Upper lobe of left lung (tissue), 4 donors: ENCODE measurements around the gene SOX10.

Experiments
- CTCF ChIP-seq, 6 experiments: fragments of 450-650 bp in 4 of 6; fragments of 200-600 bp in 2 of 6; sonication (generic) in 2 of 6; IDR thresholded peaks; one replicate each; pipeline ENCODE4 v1.5.1; 2016 to 2019; ENCODE audit warnings: antibody characterized with exemption in 6 of 6
- EP300 ChIP-seq, 4 donors: sonication (generic); formaldehyde crosslinking; IDR thresholded peaks; one replicate each; pipeline ENCODE4 v1.5.1; 2017; ENCODE audit warnings: antibody characterized with exemption in 4 of 4, control low read depth in 2 of 4
- POLR2A ChIP-seq, 4 donors: fragments of 450-650 bp; IDR thresholded peaks; one replicate each; pipeline ENCODE4 v1.5.1; 2016 to 2017; ENCODE audit warnings: antibody characterized with exemption in 4 of 4, mild to moderate bottlenecking in 2 of 4
- POLR2AphosphoS5 ChIP-seq, 2 donors: sonication (generic); formaldehyde crosslinking; IDR thresholded peaks; one replicate each; pipeline ENCODE4 v1.5.1; 2017; ENCODE audit warnings: antibody characterized with exemption in 2 of 2

GRCh38 chr22:38025514-38025913 is 41.2 kb upstream of the SOX10 start:
- TF ChIP-seq CTCF (IDR thresholded peaks at IDR 0.05) = no peak
- no peak for TF ChIP-seq POLR2AphosphoS5 (IDR thresholded peaks at IDR 0.05)
- TF ChIP-seq EP300 (IDR thresholded peaks at IDR 0.05) = no peak
- no peak for TF ChIP-seq POLR2A (IDR thresholded peaks at IDR 0.05)
